HepG2 (cell line): ENCODE results near the gene FAM131A. TPM values are rescaled to one million over a fixed set of nuclear protein-coding genes. Genes with fewer than 3 reads are reported as not detected.
A peak's percentile ranks its signal among the peaks of the same experiment; 100 is the strongest.

Source experiments
- AHDC1 ChIP-seq: sonication (generic); formaldehyde crosslinking; IDR thresholded peaks from 2 replicates; pipeline ENCODE4 v1.5.1; 2020; ENCODE audit warnings: mild to moderate bottlenecking, missing genetic modification reagents, borderline replicate concordance
- ARID4A ChIP-seq: sonication (generic); formaldehyde crosslinking; IDR thresholded peaks from 2 replicates; pipeline ENCODE4 v1.5.0; 2020; ENCODE audit warnings: mild to moderate bottlenecking, missing genetic modification reagents, borderline replicate concordance
- ASH2L ChIP-seq: fragments of 300-600, 200-600 bp; sonication (generic); IDR thresholded peaks from 2 replicates; pipeline ENCODE4 v1.7.0; 2017; ENCODE audit warnings: low read depth, mild to moderate bottlenecking, moderate library complexity, mixed read lengths, low read length; ENCODE audit not compliant: insufficient read length
- FOXO1 ChIP-seq: sonication (generic); formaldehyde crosslinking; IDR thresholded peaks from 2 replicates; pipeline ENCODE4 v1.4.0; 2020; ENCODE audit warnings: missing genetic modification reagents
- HMGXB4 ChIP-seq, 2 experiments: sonication (generic) in 1 of 2; formaldehyde crosslinking in 1 of 2; IDR thresholded peaks; 2 replicates each; pipeline versions ENCODE4 v1.4.0 to v1.6.1; 2018 to 2020; ENCODE audit warnings: missing genetic modification reagents in 2 of 2, borderline replicate concordance in 1 of 2, low read depth in 1 of 2, mild to moderate bottlenecking in 1 of 2, missing biosample characterization in 1 of 2
- MED1 ChIP-seq: sonication (generic); formaldehyde crosslinking; IDR thresholded peaks from 2 replicates; pipeline ENCODE4 v1.4.0; 2020; ENCODE audit warnings: missing genetic modification reagents
- MXI1 ChIP-seq: IDR thresholded peaks from 3 replicates; pipeline ENCODE4 v1.6.1; 2012; ENCODE audit warnings: low read depth, low read length, inconsistent platforms, borderline replicate concordance
- ZBTB3 ChIP-seq: sonication (generic); formaldehyde crosslinking; IDR thresholded peaks from 2 replicates; pipeline ENCODE4 v1.4.0; 2020; ENCODE audit warnings: low read depth, mild to moderate bottlenecking, moderate library complexity, missing genetic modification reagents, borderline replicate concordance
- ZNF136 ChIP-seq: sonication (generic); formaldehyde crosslinking; IDR thresholded peaks from 2 replicates; pipeline ENCODE4 v1.8.1; 2022; ENCODE audit warnings: low read depth, mild to moderate bottlenecking, moderate library complexity, missing genetic modification reagents
- ZNF547 ChIP-seq: sonication (generic); formaldehyde crosslinking; IDR thresholded peaks from 2 replicates; pipeline ENCODE4 v1.5.1; 2020; ENCODE audit warnings: mild to moderate bottlenecking, missing genetic modification reagents
- ZNF558 ChIP-seq: sonication (generic); formaldehyde crosslinking; IDR thresholded peaks from 2 replicates; pipeline ENCODE4 v1.9.0; 2022; ENCODE audit warnings: mild to moderate bottlenecking, missing genetic modification reagents, borderline replicate concordance
- ZNF639 ChIP-seq: conservative IDR thresholded peaks from 2 replicates; pipeline ENCODE4 v1.6.1; 2018; ENCODE audit warnings: missing genetic modification reagents
- ZNF75D ChIP-seq: sonication (generic); formaldehyde crosslinking; IDR thresholded peaks from 2 replicates; pipeline ENCODE4 v1.8.1; 2023; ENCODE audit warnings: missing genetic modification reagents, mild to moderate bottlenecking, borderline replicate concordance
- polyA plus RNA-seq, 8 experiments: library from polyadenylated mRNA; depleted of rRNA in 3 of 8; stranded (reverse) in 7 of 8; unstranded in 1 of 8; fragments of >200 nt; fragmentation: Illumina TruSeq in 4 of 8; extraction: Trizol in 4 of 8; gene quantifications; 2 replicates each; pipeline versions ENCODE4 v1.2.1 to v1.2.3, GENCODE V29; 2011 to 2016; ENCODE audit warnings: low read depth in 4 of 8, missing spikeins in 1 of 8, mixed read lengths in 1 of 8; ENCODE audit not compliant: insufficient read depth in 1 of 8
- total RNA-seq, 5 experiments: library from RNA; depleted of rRNA; stranded (reverse); fragments of >200 nt; fragmentation: Illumina TruSeq; extraction: Trizol; gene quantifications; 2 replicates each; pipeline ENCODE4 v1.2.3, GENCODE V29; 2016; ENCODE audit warnings: low read depth in 1 of 5

The FAM131A gene
- total and polyA plus RNA-seq, 2 of the 13 experiments (the other 11 are each of a cell fraction or from before 2014, with no cell fraction given), result 9.2 to 9.3 TPM

GRCh38 chr3:184345317-184346144, 8.1 kb downstream of the FAM131A start (continued):
- 0 out of 2 replicates have a peak, but pooled peaks have one; percentile 11 for TF ChIP-seq FOXO1 (CRISPR knock-in tag)
- peak; percentile 44; the same call in 1 of the 2 replicates for TF ChIP-seq ARID4A
- TF ChIP-seq ZNF639 (CRISPR knock-in tag), result no peak
- TF ChIP-seq AHDC1 (CRISPR knock-in tag), result no peak
- TF ChIP-seq MXI1, result no peak
- no peak for TF ChIP-seq ZNF547 (CRISPR knock-in tag)
- TF ChIP-seq ZNF558 (CRISPR knock-in tag), result no peak
- TF ChIP-seq ZBTB3 (CRISPR knock-in tag), result no peak
- TF ChIP-seq HMGXB4 (CRISPR knock-in tag; IDR thresholded peaks at IDR 0.05; ENCODE audit: borderline replicate concordance in 1 of 2, low read depth in 1 of 2), result peak in 1 of 2 experiments; percentile 29; a peak in 1 of 4 replicates
- no peak for TF ChIP-seq MED1 (CRISPR knock-in tag)
- TF ChIP-seq ASH2L, result no peak
- no peak for TF ChIP-seq ZNF136 (CRISPR knock-in tag)
- no peak for TF ChIP-seq ZNF75D (CRISPR knock-in tag)
